GM12878 (cell line): ENCODE results near the gene MMP3. TPM values are rescaled to one million over a fixed set of nuclear protein-coding genes. Genes with fewer than 3 reads are reported as not detected.

Experiments used
- ATAC-seq: fragments of 200-7000 bp; cut with Tn5 transposase; 3 replicates; pipeline ENCODE4 v1.9.1; 2020; ENCODE audit warnings: mild to moderate bottlenecking, moderate library complexity
- BruUV-seq: library from RNA; stranded (reverse); fragments of 400-500 nt; replicated peaks from 2 replicates; lab custom pipeline; 2021; lab: Mats Ljungman, UMichigan
- CTCF ChIA-PET: fragments of 300-600 bp; sonication (Branson Sonifier 250); formaldehyde crosslinking; extraction: SDS; loops from one replicate; lab custom pipeline; 2021; ENCODE audit warnings: inconsistent platforms; lab: Yijun Ruan, JAX
- POLR2A ChIA-PET: fragments of 350-600 bp; formaldehyde crosslinking; extraction: SDS; loops from one replicate; lab custom pipeline; 2021; ENCODE audit warnings: inconsistent platforms; lab: Charles Lee
- RAD21 ChIA-PET: fragments of 300-600 bp; sonication (Branson Sonifier 250); formaldehyde crosslinking; loops from one replicate; lab custom pipeline; 2023; ENCODE audit warnings: antibody characterized with exemption; ENCODE audit not compliant: unreplicated experiment; lab: Charles Lee
- SMC1A ChIA-PET: fragments of 300-600 bp; sonication (Branson Sonifier 250); formaldehyde crosslinking; loops from one replicate; lab custom pipeline; 2023; ENCODE audit not compliant: unreplicated experiment, uncharacterized antibody; lab: Charles Lee
- DNase-seq: peaks from one replicate; pipeline ENCODE4 v3.0.0-alpha.2; 2011; ENCODE audit warnings: low read depth, low spot score
- FAIRE-seq: peaks from 3 replicates; lab custom pipeline; 2011; peaks lifted over from hg19 to GRCh38; lab: Jason Lieb, UNC
- H2AFZ ChIP-seq: 2 replicates; pipeline ENCODE4 v1.6.0; 2011; ENCODE audit warnings: low read depth, low read length, control low read depth; ENCODE audit not compliant: control insufficient read depth
- H3K27ac ChIP-seq: 2 replicates; pipeline ENCODE4 v1.5.1; 2011; ENCODE audit warnings: control low read depth; ENCODE audit not compliant: control insufficient read depth, insufficient read depth
- H3K27me3 ChIP-seq, 2 experiments: replicated peaks in 1 of 2; 2 replicates each; pipeline versions ENCODE4 v1.6.0 to v1.6.1; 2011; ENCODE audit warnings: low read length in 1 of 2; ENCODE audit not compliant: control insufficient read depth in 2 of 2, insufficient read depth in 2 of 2
- H3K36me3 ChIP-seq, 2 experiments: 2 replicates each; pipeline ENCODE4 v1.5.1; 2011; ENCODE audit warnings: low read length in 1 of 2; ENCODE audit not compliant: control insufficient read depth in 2 of 2, insufficient read depth in 2 of 2
- H3K4me1 ChIP-seq: 2 replicates; pipeline ENCODE4 v1.6.1; 2011; ENCODE audit warnings: mild to moderate bottlenecking, low read length, moderate library complexity, mixed read lengths; ENCODE audit not compliant: control insufficient read depth, insufficient read depth
- H3K4me2 ChIP-seq: 2 replicates; pipeline ENCODE4 v1.6.0; 2011; ENCODE audit warnings: control low read depth; ENCODE audit not compliant: control insufficient read depth, insufficient read depth
- H3K4me3 ChIP-seq: fragments of 200-600 bp; sonication (generic); 2 replicates; pipeline ENCODE4 v1.5.1; 2016
- H3K79me2 ChIP-seq: 2 replicates; pipeline ENCODE4 v1.6.0; 2011; ENCODE audit warnings: low read length; ENCODE audit not compliant: control insufficient read depth, insufficient read depth
- H3K9ac ChIP-seq: 2 replicates; pipeline ENCODE4 v1.8.0; 2011; ENCODE audit warnings: low read length, control low read depth, mixed read lengths; ENCODE audit not compliant: control insufficient read depth, insufficient read depth
- H3K9me3 ChIP-seq: replicated peaks from 3 replicates; pipeline ENCODE4 v1.5.1; 2011; ENCODE audit warnings: mild to moderate bottlenecking, low read length; ENCODE audit not compliant: control insufficient read depth, insufficient read depth
- H4K20me1 ChIP-seq: 2 replicates; pipeline ENCODE4 v1.6.0; 2011; ENCODE audit not compliant: control insufficient read depth, insufficient read depth
- BACH1 ChIP-seq: fragments of 450-650 bp; IDR thresholded peaks from 2 replicates; pipeline ENCODE4 v1.6.1; 2017; ENCODE audit warnings: mild to moderate bottlenecking, borderline replicate concordance
- CBX5 ChIP-seq: sonication (generic); IDR thresholded peaks from 2 replicates; pipeline ENCODE4 v1.6.1; 2016; ENCODE audit warnings: low read depth, moderate library complexity, mild to moderate bottlenecking, inconsistent platforms
- CTCF ChIP-seq, 3 experiments: IDR thresholded peaks in 2 of 3; conservative IDR thresholded peaks in 1 of 3; 2 replicates each; pipeline ENCODE4 v1.5.1; 2011; ENCODE audit warnings: low read depth in 3 of 3, low read length in 3 of 3, mild to moderate bottlenecking in 3 of 3, control low read depth in 2 of 3, moderate library complexity in 2 of 3, inconsistent platforms in 1 of 3, mixed read lengths in 1 of 3; ENCODE audit not compliant: control insufficient read depth in 2 of 3, insufficient read depth in 1 of 3; ENCODE audit errors: extremely low read depth in 1 of 3
- FOS ChIP-seq: IDR thresholded peaks from 3 replicates; pipeline ENCODE4 v1.6.1; 2011; ENCODE audit warnings: borderline replicate concordance; ENCODE audit not compliant: insufficient read length; ENCODE audit errors: extremely low read depth
- IKZF2 ChIP-seq, 2 experiments: fragments of 450-650 bp; IDR thresholded peaks; 2 replicates each; pipeline ENCODE4 v1.6.1; 2017; ENCODE audit warnings: mild to moderate bottlenecking in 2 of 2, moderate library complexity in 2 of 2
- LARP7 ChIP-seq: fragments of 450-650 bp; IDR thresholded peaks from 2 replicates; pipeline ENCODE4 v1.6.1; 2017; ENCODE audit warnings: mild to moderate bottlenecking
- NFIC ChIP-seq: IDR thresholded peaks from 2 replicates; pipeline ENCODE4 v1.6.1; 2012; ENCODE audit warnings: low read depth, mild to moderate bottlenecking, inconsistent platforms, low read length, moderate library complexity
- PKNOX1 ChIP-seq: fragments of 450-650 bp; IDR thresholded peaks from 2 replicates; pipeline ENCODE4 v1.6.1; 2016; ENCODE audit warnings: mild to moderate bottlenecking
- RAD51 ChIP-seq: fragments of 450-650 bp; IDR thresholded peaks from 2 replicates; pipeline ENCODE4 v1.6.1; 2016; ENCODE audit warnings: moderate library complexity, mild to moderate bottlenecking, inconsistent platforms
- RCOR1 ChIP-seq: conservative IDR thresholded peaks from 2 replicates; pipeline ENCODE4 v1.6.1; 2012; ENCODE audit warnings: low read depth, low read length, improper control_type of control experiment
- SMAD1 ChIP-seq: fragments of 450-650 bp; IDR thresholded peaks from 2 replicates; pipeline ENCODE4 v1.6.1; 2018; ENCODE audit warnings: mild to moderate bottlenecking, low read depth; ENCODE audit not compliant: partially characterized antibody
- TAF1 ChIP-seq: IDR thresholded peaks from 2 replicates; pipeline ENCODE4 v1.6.1; 2011; ENCODE audit warnings: mild to moderate bottlenecking, low read depth, low read length, borderline replicate concordance
- TBL1XR1 ChIP-seq: IDR thresholded peaks from 2 replicates; pipeline ENCODE4 v1.6.1; 2012; ENCODE audit warnings: low read depth, low read length, improper control_type of control experiment
- USF1 ChIP-seq: IDR thresholded peaks from 2 replicates; pipeline ENCODE4 v1.6.1; 2011; ENCODE audit warnings: borderline replicate concordance, low read depth, mild to moderate bottlenecking, moderate library complexity, mixed read lengths, low read length; ENCODE audit not compliant: insufficient read depth; ENCODE audit errors: extremely low read length
- ZNF384 ChIP-seq: IDR thresholded peaks from 2 replicates; pipeline ENCODE4 v1.6.1; 2012; ENCODE audit warnings: low read depth, mild to moderate bottlenecking, low read length, improper control_type of control experiment, borderline replicate concordance
- ZSCAN29 ChIP-seq: fragments of 450-650 bp; IDR thresholded peaks from 2 replicates; pipeline ENCODE4 v1.6.1; 2017; ENCODE audit warnings: mild to moderate bottlenecking, moderate library complexity
- WGBS: methylation state at CpG from one replicate; pipeline ENCODE4 v1.1.6; 2016; ENCODE audit warnings: low lambda C conversion rate; ENCODE audit not compliant: insufficient replicate concordance, insufficient coverage; ENCODE audit errors: missing lambda C conversion rate; 5-methylcytosine and 5-hydroxymethylcytosine counted together
- in situ Hi-C: fragments of 300-500 bp; cut with MboI; formaldehyde crosslinking; loops from 9 replicates; pipeline ENCODE4 v1.14.3; 2018; ENCODE audit warnings: mixed read lengths
- intact Hi-C: fragments of 100-400 bp; cut with micrococcal nuclease; formaldehyde crosslinking; loops from one replicate; pipeline ENCODE4 v1.14.2; 2022; ENCODE audit not compliant: unreplicated experiment
- polyA plus RNA-seq, 11 experiments: library from polyadenylated mRNA; depleted of rRNA in 4 of 11; unstranded in 6 of 11; stranded (reverse) in 5 of 11; fragments of >200 nt; fragmentation: Nextera tagmentation in 4 of 11; fragmentation: Illumina TruSeq in 1 of 11; extraction: Ambion mirVana in 4 of 11; extraction: Trizol in 1 of 11; gene quantifications; 1 replicate in 1 of 11; 2 replicates in 10 of 11; pipeline versions ENCODE4 v1.2.1 to v1.2.3, GENCODE V29; 2011 to 2016; ENCODE audit warnings: inconsistent platforms in 2 of 11, missing spikeins in 2 of 11, low read depth in 1 of 11
- total RNA-seq, 4 experiments: library from RNA; depleted of rRNA in 3 of 4; stranded (reverse); fragments of >200 nt in 3 of 4; fragmentation: Illumina TruSeq in 1 of 4; extraction: Trizol in 1 of 4; gene quantifications; 2 replicates each; pipeline versions ENCODE4 v1.2.1 to v1.2.3, GENCODE V29; 2013 to 2021

Gene MMP3
- total and polyA plus RNA-seq, 10 of the 15 experiments (the other 5 are each of a cell fraction or from before 2014, with no cell fraction given) = 0.02 to 1.2 TPM; not detected in 8

GRCh38 chr11:102840018-102840417 lies 3.4 kb downstream of the MMP3 start:
- DNase-seq (no peak), ATAC-seq (no peak), FAIRE-seq (no peak)
- ChIA-PET RAD21 (interaction anchor here (1.0 kb wide), 1 partner anchor 11 kb away, joined by 3 read pairs; no protein-coding TSS in a partner anchor), SMC1A (interaction anchor here (0.9 to 1.3 kb wide), 3 partner anchors 9 to 25 kb away, joined by 3 to 4 read pairs (median 3); no protein-coding TSS in a partner anchor), CTCF (interaction anchor here (0.7 to 1.7 kb wide), 2 partner anchors 10 to 64 kb away, joined by 3 to 5 read pairs; no protein-coding TSS in a partner anchor), POLR2A (no interaction called here)
- in situ Hi-C loops = no loop called here
- no peaks in the 10 kb centered on the region for H3K36me3 ChIP-seq
- TF ChIP-seq SMAD1 (no peak), USF1 (no peak), PKNOX1 (no peak), CBX5 (no peak), TAF1 (no peak), NFIC (no peak), BACH1 (no peak), TBL1XR1 (no peak), ZSCAN29 (no peak), IKZF2 (IDR thresholded peaks at IDR 0.05) (no peak), RCOR1 (no peak), FOS (no peak), ZNF384 (no peak), CTCF (IDR thresholded peaks at IDR 0.05 in 2 of 3, conservative IDR thresholded peaks at IDR 0.05 in 1 of 3; ENCODE audit: control insufficient read depth in 2 of 3, extremely low read depth in 1 of 3, insufficient read depth in 1 of 3, low read depth in 3 of 3, low read length in 3 of 3) (no peak), LARP7 (no peak), RAD51 (no peak)
- H3K9ac ChIP-seq = no peak overlapping the region
- no peak overlapping the region for H3K27ac ChIP-seq
- intact Hi-C loops = no loop called here
- no TSS peak for BruUV-seq
- no peak overlapping the region for H2AFZ ChIP-seq
- no peaks in the 10 kb centered on the region for H3K4me1 ChIP-seq
- H3K9me3 ChIP-seq = no peaks in the 10 kb centered on the region
- 21% methylated on average over 5 of the region's 5 CpGs for WGBS
- no peaks in the 10 kb centered on the region for H3K79me2 ChIP-seq
- peaks cover 0 to 4% of the 10 kb centered on the region in 2 experiments; a peak in 2 of 4 replicates for H3K27me3 ChIP-seq
- no peak overlapping the region for H3K4me3 ChIP-seq
- no peak overlapping the region for H3K4me2 ChIP-seq
- no peaks in the 10 kb centered on the region for H4K20me1 ChIP-seq
